BJ (cell line): ENCODE results near the gene BUD31. TPM values are rescaled to one million over a fixed set of nuclear protein-coding genes. Genes with fewer than 3 reads are reported as not detected.
"Not testable (repeated sequence)": the region's sequence is repeated elsewhere in the genome, so short reads cannot be mapped to it uniquely, and the experiment has no call there.

Experiments
- CTCF ChIA-PET: fragments of 350-600 bp; formaldehyde crosslinking; extraction: SDS; loops from one replicate; lab custom pipeline; 2021; ENCODE audit warnings: antibody characterized with exemption, inconsistent platforms; lab: Yijun Ruan, JAX
- POLR2A ChIA-PET: fragments of 300-600 bp; sonication (Branson Sonifier 250); formaldehyde crosslinking; extraction: SDS; loops from one replicate; lab custom pipeline; 2021; ENCODE audit warnings: antibody characterized with exemption; lab: Charles Lee
- DNase-seq: peaks from one replicate; pipeline ENCODE4 v3.0.0-alpha.2; 2011; ENCODE audit warnings: low read depth
- H3K27me3 ChIP-seq: 2 replicates; pipeline ENCODE4 v1.6.0; 2011; ENCODE audit warnings: low read length; ENCODE audit not compliant: control insufficient read depth, insufficient read depth
- H3K36me3 ChIP-seq: 2 replicates; pipeline ENCODE4 v1.5.1; 2011; ENCODE audit warnings: low read length; ENCODE audit not compliant: control insufficient read depth, insufficient read depth
- H3K4me3 ChIP-seq: 2 replicates; pipeline ENCODE4 v1.5.1; 2011; ENCODE audit warnings: low read depth, mild to moderate bottlenecking, control low read depth, low read length
- CTCF ChIP-seq: IDR thresholded peaks from 2 replicates; pipeline ENCODE4 v1.5.1; 2011; ENCODE audit warnings: low read depth, mild to moderate bottlenecking, control low read depth, inconsistent platforms, low read length, moderate library complexity; ENCODE audit not compliant: insufficient read depth
- polyA plus RNA-seq: library from polyadenylated mRNA; depleted of rRNA; stranded (reverse); fragments of >200 nt; gene quantifications from 2 replicates; pipeline ENCODE4 v1.2.3, GENCODE V29; 2011

Gene BUD31
- polyA plus RNA-seq, 1 experiment, result 85.2 TPM

GRCh38 chr7:99428972-99429566, 20.3 kb downstream of the BUD31 start:
- POLR2A ChIA-PET, result no interaction called here
- Histone ChIP-seq H3K27me3 (no peaks in the 10 kb centered on the region), H3K36me3 (peaks cover 23% of the 10 kb centered on the region), H3K4me3 (no peak overlapping the region)
- TF ChIP-seq CTCF, result no peak
- CTCF ChIA-PET, result no interaction called here
- no peak for DNase-seq

- TF ChIP-seq CTCF, result no peak
- CTCF ChIA-PET, result no interaction called here
- POLR2A ChIA-PET, result no interaction called here
- Histone ChIP-seq H3K36me3 (peaks cover 20% of the 10 kb centered on the region), H3K4me3 (no peak overlapping the region), H3K27me3 (no peaks in the 10 kb centered on the region)
- no peak for DNase-seq
Observed at GRCh38 chr7:99429756-99430155, 21.0 kb downstream of the BUD31 start.

GRCh38 chr7:99431756-99432540, 23.2 kb downstream of the BUD31 start:
- CTCF ChIA-PET, H3K27me3 ChIP-seq, POLR2A ChIA-PET, DNase-seq, H3K4me3 ChIP-seq: not testable (repeated sequence)
- H3K36me3 ChIP-seq, result peaks cover 18% of the 10 kb centered on the region

GRCh38 chr7:99433158-99433557, 24.4 kb downstream of the BUD31 start:
- DNase-seq, result no peak
- ChIA-PET CTCF (interaction anchor here (0.8 kb wide), 1 partner anchor 17 kb away, joined by 3 read pairs; no protein-coding TSS in a partner anchor), POLR2A (no interaction called here)
- no peak for TF ChIP-seq CTCF
- Histone ChIP-seq H3K36me3 (peaks cover 18% of the 10 kb centered on the region), H3K4me3 (no peak overlapping the region), H3K27me3 (no peaks in the 10 kb centered on the region)

- TF ChIP-seq CTCF, result no peak
- Histone ChIP-seq H3K27me3 (no peaks in the 10 kb centered on the region), H3K36me3 (peaks cover 9% of the 10 kb centered on the region), H3K4me3 (peak overlapping the region; percentile 88)
- no peak for DNase-seq
- POLR2A ChIA-PET, result interaction anchor here (1.0 kb wide), 1 partner anchor 29 kb away, joined by 3 read pairs; the partner anchor contains the start of genes BUD31 and PDAP1
- CTCF ChIA-PET, result interaction anchor here (0.6 to 2.2 kb wide), 2 partner anchors 17 to 22 kb away, joined by 3 to 7 read pairs; no protein-coding TSS in a partner anchor
Observed at GRCh38 chr7:99437946-99438572, 29.3 kb downstream of the BUD31 start.
